ENCODE measurements around the gene TMED4. TPM values are rescaled to one million over a fixed set of nuclear protein-coding genes. Genes with fewer than 3 reads are reported as not detected.

Gene TMED4
- total and polyA plus RNA-seq, 10 of the 15 experiments (the other 5 are each of a cell fraction or from before 2014, with no cell fraction given), result 20.8 to 71.3 (median 51.0) TPM

DNA sequence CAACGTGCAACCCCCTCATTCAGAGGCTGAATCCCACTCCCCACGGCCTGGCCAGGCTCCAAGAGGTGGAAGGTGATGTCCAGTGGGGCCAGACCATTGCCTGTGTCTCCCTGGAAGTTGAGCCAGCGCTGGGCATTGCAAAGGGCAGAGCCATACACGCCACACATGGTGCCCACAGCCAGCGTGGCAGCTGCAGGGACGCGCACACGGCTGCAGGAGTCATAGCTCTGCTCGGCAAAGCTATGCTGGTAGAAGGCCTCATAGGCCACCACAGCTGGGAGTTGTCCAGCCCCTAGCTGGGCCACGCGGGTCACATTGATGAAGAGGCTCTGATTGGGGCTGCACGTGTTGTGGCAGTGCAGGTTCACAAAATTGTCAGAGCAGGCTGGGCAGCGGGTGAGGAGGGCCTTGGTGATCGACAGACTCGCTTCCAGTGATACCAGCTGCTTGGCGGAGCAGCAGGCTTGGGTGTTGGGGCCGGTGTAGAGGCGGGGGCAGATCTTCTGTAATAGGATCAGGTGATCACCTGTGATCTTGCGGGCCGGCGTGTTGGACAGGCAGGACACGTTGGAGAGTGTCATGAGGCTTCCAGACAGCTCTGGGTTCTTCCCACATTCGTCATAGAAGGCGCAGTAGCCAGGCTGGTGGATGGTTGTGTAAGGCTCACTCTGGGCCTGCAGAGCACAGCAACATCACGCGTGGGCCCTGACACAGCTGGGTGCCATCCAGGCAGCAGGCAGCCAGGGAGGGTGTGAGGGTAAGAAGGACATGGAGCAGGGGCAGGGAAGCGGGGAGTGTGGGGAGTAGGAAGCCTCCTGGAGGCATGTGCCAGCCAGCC lies 42.1 kb downstream of the TMED4 start (continued):
- TF ChIP-seq, protein P1, sequence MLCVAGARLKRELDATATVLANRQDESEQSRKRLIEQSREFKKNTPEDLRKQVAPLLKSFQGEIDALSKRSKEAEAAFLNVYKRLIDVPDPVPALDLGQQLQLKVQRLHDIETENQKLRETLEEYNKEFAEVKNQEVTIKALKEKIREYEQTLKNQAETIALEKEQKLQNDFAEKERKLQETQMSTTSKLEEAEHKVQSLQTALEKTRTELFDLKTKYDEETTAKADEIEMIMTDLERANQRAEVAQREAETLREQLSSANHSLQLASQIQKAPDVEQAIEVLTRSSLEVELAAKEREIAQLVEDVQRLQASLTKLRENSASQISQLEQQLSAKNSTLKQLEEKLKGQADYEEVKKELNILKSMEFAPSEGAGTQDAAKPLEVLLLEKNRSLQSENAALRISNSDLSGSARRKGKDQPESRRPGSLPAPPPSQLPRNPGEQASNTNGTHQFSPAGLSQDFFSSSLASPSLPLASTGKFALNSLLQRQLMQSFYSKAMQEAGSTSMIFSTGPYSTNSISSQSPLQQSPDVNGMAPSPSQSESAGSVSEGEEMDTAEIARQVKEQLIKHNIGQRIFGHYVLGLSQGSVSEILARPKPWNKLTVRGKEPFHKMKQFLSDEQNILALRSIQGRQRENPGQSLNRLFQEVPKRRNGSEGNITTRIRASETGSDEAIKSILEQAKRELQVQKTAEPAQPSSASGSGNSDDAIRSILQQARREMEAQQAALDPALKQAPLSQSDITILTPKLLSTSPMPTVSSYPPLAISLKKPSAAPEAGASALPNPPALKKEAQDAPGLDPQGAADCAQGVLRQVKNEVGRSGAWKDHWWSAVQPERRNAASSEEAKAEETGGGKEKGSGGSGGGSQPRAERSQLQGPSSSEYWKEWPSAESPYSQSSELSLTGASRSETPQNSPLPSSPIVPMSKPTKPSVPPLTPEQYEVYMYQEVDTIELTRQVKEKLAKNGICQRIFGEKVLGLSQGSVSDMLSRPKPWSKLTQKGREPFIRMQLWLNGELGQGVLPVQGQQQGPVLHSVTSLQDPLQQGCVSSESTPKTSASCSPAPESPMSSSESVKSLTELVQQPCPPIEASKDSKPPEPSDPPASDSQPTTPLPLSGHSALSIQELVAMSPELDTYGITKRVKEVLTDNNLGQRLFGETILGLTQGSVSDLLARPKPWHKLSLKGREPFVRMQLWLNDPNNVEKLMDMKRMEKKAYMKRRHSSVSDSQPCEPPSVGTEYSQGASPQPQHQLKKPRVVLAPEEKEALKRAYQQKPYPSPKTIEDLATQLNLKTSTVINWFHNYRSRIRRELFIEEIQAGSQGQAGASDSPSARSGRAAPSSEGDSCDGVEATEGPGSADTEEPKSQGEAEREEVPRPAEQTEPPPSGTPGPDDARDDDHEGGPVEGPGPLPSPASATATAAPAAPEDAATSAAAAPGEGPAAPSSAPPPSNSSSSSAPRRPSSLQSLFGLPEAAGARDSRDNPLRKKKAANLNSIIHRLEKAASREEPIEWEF (IDR thresholded peaks at IDR 0.05; ENCODE audit: insufficient replicate concordance, low read depth, low read length), result no peak

DNA sequence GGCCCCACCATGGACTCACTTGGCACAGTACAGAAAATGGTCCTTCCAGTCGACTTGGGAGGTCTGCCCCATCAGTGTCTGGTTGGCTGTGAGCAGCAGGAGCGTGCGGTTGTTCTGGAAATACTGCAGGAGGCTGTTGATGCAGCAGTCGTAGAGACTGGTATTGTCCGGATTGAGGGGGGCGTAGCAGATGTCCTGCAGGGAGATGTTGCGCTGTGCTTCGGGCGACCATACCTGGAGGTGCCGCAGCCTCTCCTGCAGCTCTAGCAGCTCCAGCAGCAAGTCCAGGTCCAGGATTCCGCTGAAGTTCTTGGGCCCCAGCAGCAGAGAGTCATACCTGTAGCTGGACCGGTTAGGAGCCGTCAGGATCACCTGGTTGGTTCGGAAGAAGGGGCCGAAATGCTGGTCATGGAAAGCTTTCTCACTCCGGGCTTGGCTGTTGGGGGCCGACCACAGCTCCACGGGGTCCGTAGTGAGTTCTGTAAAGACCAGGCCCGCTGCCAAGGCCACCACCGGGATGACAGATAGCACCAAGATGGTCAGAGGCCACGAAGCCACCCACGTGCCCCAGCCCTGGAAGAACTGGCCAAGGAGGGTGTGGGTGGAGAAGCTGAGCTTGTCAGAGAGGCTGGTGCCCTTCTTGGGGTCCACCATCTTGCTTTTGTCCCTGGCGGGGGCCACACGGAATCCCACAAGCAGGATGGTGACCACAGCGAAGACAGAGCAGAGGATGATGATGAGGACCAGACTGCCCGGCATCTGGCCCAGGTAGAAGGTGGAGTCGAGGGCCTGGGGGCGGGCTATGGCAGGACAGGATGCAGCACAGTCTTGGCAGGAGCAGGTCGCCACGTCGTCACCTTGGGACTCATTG lies 43.0 kb downstream of the TMED4 start:
- ChIA-PET POLR2A (no interaction called here), RAD21 (ENCODE audit: unreplicated experiment) (no interaction called here), SMC1A (ENCODE audit: uncharacterized antibody, unreplicated experiment) (no interaction called here), CTCF (no interaction called here)
- Histone ChIP-seq H3K27ac (ENCODE audit: control insufficient read depth, insufficient read depth) (no peak overlapping the region), H3K9me3 (replicated peaks; ENCODE audit: control insufficient read depth, insufficient read depth, low read length) (no peaks in the 10 kb centered on the region), H3K4me2 (ENCODE audit: control insufficient read depth, insufficient read depth) (no peak overlapping the region), H3K9ac (ENCODE audit: control insufficient read depth, insufficient read depth, low read length) (no peak overlapping the region), H4K20me1 (ENCODE audit: control insufficient read depth, insufficient read depth) (no peaks in the 10 kb centered on the region), H3K4me1 (ENCODE audit: control insufficient read depth, insufficient read depth, low read length) (no peaks in the 10 kb centered on the region), H3K79me2 (ENCODE audit: control insufficient read depth, insufficient read depth, low read length) (no peaks in the 10 kb centered on the region), H3K27me3 (replicated peaks in 1 of 2; ENCODE audit: control insufficient read depth in 2 of 2, insufficient read depth in 2 of 2, low read length in 1 of 2) (no peaks in the 10 kb centered on the region; a peak in 1 of 4 replicates), H3K36me3 (ENCODE audit: control insufficient read depth in 2 of 2, insufficient read depth in 2 of 2, low read length in 1 of 2) (no peaks in the 10 kb centered on the region), H2AFZ (ENCODE audit: control insufficient read depth, low read depth, low read length) (no peak overlapping the region), H3K4me3 (no peak overlapping the region)
- 42% methylated on average over 32 of the region's 32 CpGs for WGBS (ENCODE audit: insufficient coverage, insufficient replicate concordance, low lambda C conversion rate, missing lambda C conversion rate)
- in situ Hi-C loops (cut with MboI) (no loop called here), intact Hi-C loops (cut with micrococcal nuclease; ENCODE audit: unreplicated experiment) (no loop called here)
- ATAC-seq (no peak), FAIRE-seq (no peak), DNase-seq (ENCODE audit: low read depth, low spot score) (no peak)
- no TSS peak for BruUV-seq (replicated peaks)
- TF ChIP-seq RB1 (IDR thresholded peaks at IDR 0.05; ENCODE audit: borderline replicate concordance), result no peak
- no peak for TF ChIP-seq SMC3 (IDR thresholded peaks at IDR 0.05; ENCODE audit: borderline replicate concordance, low read length)
- TF ChIP-seq MYB (IDR thresholded peaks at IDR 0.05; ENCODE audit: borderline replicate concordance, low read depth, low read length), result no peak
- TF ChIP-seq, protein P2, sequence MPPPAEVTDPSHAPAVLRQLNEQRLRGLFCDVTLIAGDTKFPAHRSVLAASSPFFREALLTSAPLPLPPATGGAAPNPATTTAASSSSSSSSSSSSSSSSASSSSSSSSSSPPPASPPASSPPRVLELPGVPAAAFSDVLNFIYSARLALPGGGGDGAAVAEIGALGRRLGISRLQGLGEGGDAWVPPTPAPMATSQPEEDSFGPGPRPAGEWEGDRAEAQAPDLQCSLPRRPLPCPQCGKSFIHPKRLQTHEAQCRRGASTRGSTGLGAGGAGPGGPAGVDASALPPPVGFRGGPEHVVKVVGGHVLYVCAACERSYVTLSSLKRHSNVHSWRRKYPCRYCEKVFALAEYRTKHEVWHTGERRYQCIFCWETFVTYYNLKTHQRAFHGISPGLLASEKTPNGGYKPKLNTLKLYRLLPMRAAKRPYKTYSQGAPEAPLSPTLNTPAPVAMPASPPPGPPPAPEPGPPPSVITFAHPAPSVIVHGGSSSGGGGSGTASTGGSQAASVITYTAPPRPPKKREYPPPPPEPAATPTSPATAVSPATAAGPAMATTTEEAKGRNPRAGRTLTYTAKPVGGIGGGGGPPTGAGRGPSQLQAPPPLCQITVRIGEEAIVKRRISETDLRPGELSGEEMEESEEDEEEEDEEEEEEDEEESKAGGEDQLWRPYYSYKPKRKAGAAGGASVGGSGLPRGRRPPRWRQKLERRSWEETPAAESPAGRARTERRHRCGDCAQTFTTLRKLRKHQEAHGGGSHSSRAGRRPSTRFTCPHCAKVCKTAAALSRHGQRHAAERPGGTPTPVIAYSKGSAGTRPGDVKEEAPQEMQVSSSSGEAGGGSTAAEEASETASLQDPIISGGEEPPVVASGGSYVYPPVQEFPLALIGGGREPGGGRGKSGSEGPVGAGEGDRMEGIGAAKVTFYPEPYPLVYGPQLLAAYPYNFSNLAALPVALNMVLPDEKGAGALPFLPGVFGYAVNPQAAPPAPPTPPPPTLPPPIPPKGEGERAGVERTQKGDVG (CRISPR knock-in tag; IDR thresholded peaks at IDR 0.05), result no peak
- TF ChIP-seq, protein P3, sequence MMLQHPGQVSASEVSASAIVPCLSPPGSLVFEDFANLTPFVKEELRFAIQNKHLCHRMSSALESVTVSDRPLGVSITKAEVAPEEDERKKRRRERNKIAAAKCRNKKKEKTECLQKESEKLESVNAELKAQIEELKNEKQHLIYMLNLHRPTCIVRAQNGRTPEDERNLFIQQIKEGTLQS (IDR thresholded peaks at IDR 0.05; ENCODE audit: borderline replicate concordance, extremely low read depth, low read depth, low read length), result no peak
- no peak for TF ChIP-seq SIN3A (IDR thresholded peaks at IDR 0.05; ENCODE audit: low read depth, low read length)
- TF ChIP-seq SUPT20H (IDR thresholded peaks at IDR 0.05; ENCODE audit: borderline replicate concordance, control insufficient read depth, low read depth, low read length), result no peak
- TF ChIP-seq POU2F2 (IDR thresholded peaks at IDR 0.05; ENCODE audit: borderline replicate concordance, low read depth, low read length), result no peak
- TF ChIP-seq SMARCA5 (IDR thresholded peaks at IDR 0.05), result no peak
- no peak for TF ChIP-seq JUND (IDR thresholded peaks at IDR 0.05; ENCODE audit: low read depth, low read length)
